ENCODE data around the gene MECR. TPM values are rescaled to one million over a fixed set of nuclear protein-coding genes. Genes with fewer than 3 reads are reported as not detected.

MECR gene
- total and polyA plus RNA-seq, 4 experiments from 2014 or later: 12.0 to 17.1 (median 14.2) TPM

GRCh38 chr1:29171089-29171488 is 59.6 kb downstream of the MECR start:
- H3K36me3 ChIP-seq (ENCODE audit: insufficient read depth, low read length): peaks cover 20% of the 10 kb centered on the region
- intact Hi-C loops (cut with micrococcal nuclease): no loop called here
- no peaks in the 10 kb centered on the region for H3K27me3 ChIP-seq (ENCODE audit: insufficient read depth, low read length)
- DNase-seq: no peak
- H3K4me1 Mint-ChIP-seq: peaks cover 49 to 73% (median 62%) of the 10 kb centered on the region in 4 donors
- H3K27ac Mint-ChIP-seq: peak overlapping the region in 5 of 7 donors; percentile 6 to 84 (median 32)
- peaks cover 58% of the 10 kb centered on the region for H3K4me1 ChIP-seq (ENCODE audit: insufficient read depth, low read length)
- no peak overlapping the region for H3K4me3 ChIP-seq (ENCODE audit: low read length in 2 of 2)
- no peak overlapping the region for H3K27ac ChIP-seq (ENCODE audit: low read depth, low read length)
- H3K9me3 Mint-ChIP-seq: no peaks in the 10 kb centered on the region
- ChIA-PET POLR2A (ENCODE audit: partially characterized antibody) (interaction anchor here (1.2 to 4.5 kb wide), 3 partner anchors 10 to 30 kb away, joined by 3 to 26 read pairs (median 3); partner anchors contain the start of gene SRSF4), CTCF (ENCODE audit: partially characterized antibody) (interaction anchor here (1.4 to 2.5 kb wide), 3 partner anchors 9 to 30 kb away, joined by 4 to 10 read pairs (median 4); partner anchors contain the start of gene SRSF4)
- no peaks in the 10 kb centered on the region for H3K27me3 Mint-ChIP-seq
- H3K4me3 Mint-ChIP-seq: peak overlapping the region in 6 of 8 donors; percentile 14 to 78 (median 59)
- peaks cover 31 to 48% of the 10 kb centered on the region in 2 donors for H3K36me3 Mint-ChIP-seq
- no peaks in the 10 kb centered on the region for H3K9me3 ChIP-seq (ENCODE audit: control insufficient read depth in 1 of 2, low read length in 2 of 2)

GRCh38 chr1:29169976-29170375 is 60.8 kb downstream of the MECR start:
- peaks cover 30% of the 10 kb centered on the region for H3K36me3 ChIP-seq (ENCODE audit: insufficient read depth, low read length)
- intact Hi-C loops (cut with micrococcal nuclease): no loop called here
- H3K4me3 ChIP-seq (ENCODE audit: low read length in 2 of 2): no peak overlapping the region

GRCh38 chr1:29167904-29168303 is 62.8 kb downstream of the MECR start:
- no peak overlapping the region for H3K27ac ChIP-seq (ENCODE audit: low read depth, low read length)
- Mint-ChIP-seq H3K36me3 (peaks cover 26 to 69% of the 10 kb centered on the region in 2 donors), H3K9me3 (no peaks in the 10 kb centered on the region), H3K27me3 (no peaks in the 10 kb centered on the region), H3K27ac (no peak overlapping the region), H3K4me3 (no peak overlapping the region), H3K4me1 (peaks cover 65 to 86% (median 75%) of the 10 kb centered on the region in 4 donors)
- ChIA-PET CTCF (ENCODE audit: partially characterized antibody) (interaction anchor here (1.1 to 2.1 kb wide), 4 partner anchors 12 to 283 kb away, joined by 3 to 6 read pairs (median 4); partner anchors contain the start of gene SRSF4), POLR2A (ENCODE audit: partially characterized antibody) (interaction anchor here (0.6 to 3.8 kb wide), 2 partner anchors 13 to 646 kb away, joined by 3 to 20 read pairs; partner anchors contain the start of gene SRSF4)
- DNase-seq: no peak
- no peaks in the 10 kb centered on the region for H3K9me3 ChIP-seq (ENCODE audit: control insufficient read depth in 1 of 2, low read length in 2 of 2)
- intact Hi-C loops (cut with micrococcal nuclease): no loop called here
- peaks cover 30% of the 10 kb centered on the region for H3K36me3 ChIP-seq (ENCODE audit: insufficient read depth, low read length)
- H3K4me3 ChIP-seq (ENCODE audit: low read length in 2 of 2): no peak overlapping the region
- H3K27me3 ChIP-seq (ENCODE audit: insufficient read depth, low read length): no peaks in the 10 kb centered on the region
- H3K4me1 ChIP-seq (ENCODE audit: insufficient read depth, low read length): peaks cover 68% of the 10 kb centered on the region

More at GRCh38 chr1:29169976-29170375, 60.8 kb downstream of the MECR start:
- Mint-ChIP-seq H3K4me1 (peaks cover 54 to 79% (median 68%) of the 10 kb centered on the region in 4 donors), H3K36me3 (peaks cover 31 to 58% of the 10 kb centered on the region in 2 donors), H3K27ac (peak overlapping the region in 3 of 7 donors; percentile 10 to 54 (median 34)), H3K4me3 (peak overlapping the region in 6 of 8 donors; percentile 4 to 78 (median 50)), H3K9me3 (no peaks in the 10 kb centered on the region), H3K27me3 (no peaks in the 10 kb centered on the region)
- no peaks in the 10 kb centered on the region for H3K9me3 ChIP-seq (ENCODE audit: control insufficient read depth in 1 of 2, low read length in 2 of 2)
- H3K4me1 ChIP-seq (ENCODE audit: insufficient read depth, low read length): peaks cover 60% of the 10 kb centered on the region
- ChIA-PET POLR2A (ENCODE audit: partially characterized antibody) (interaction anchor here (1.3 to 4.5 kb wide), 2 partner anchors 9 to 12 kb away, joined by 3 to 26 read pairs; partner anchors contain the start of gene SRSF4), CTCF (ENCODE audit: partially characterized antibody) (interaction anchor here (0.5 to 2.5 kb wide), 4 partner anchors 11 to 189 kb away, joined by 3 to 10 read pairs (median 4); partner anchors contain the start of gene SRSF4)
- no peaks in the 10 kb centered on the region for H3K27me3 ChIP-seq (ENCODE audit: insufficient read depth, low read length)
- no peak overlapping the region for H3K27ac ChIP-seq (ENCODE audit: low read depth, low read length)
- no peak for DNase-seq

- no peaks in the 10 kb centered on the region for H3K27me3 ChIP-seq (ENCODE audit: insufficient read depth, low read length)
- H3K4me1 Mint-ChIP-seq: peaks cover 56 to 80% (median 67%) of the 10 kb centered on the region in 4 donors
- H3K27ac Mint-ChIP-seq: peak overlapping the region in 4 of 7 donors; percentile 19 to 77 (median 48)
- H3K4me3 ChIP-seq (ENCODE audit: low read length in 2 of 2): no peak overlapping the region
- peaks cover 18 to 60% of the 10 kb centered on the region in 2 donors for H3K36me3 Mint-ChIP-seq
- ChIA-PET CTCF (ENCODE audit: partially characterized antibody) (interaction anchor here (1.2 to 2.1 kb wide), 3 partner anchors 16 to 290 kb away, joined by 3 to 6 read pairs (median 4); partner anchors contain the start of gene SRSF4), POLR2A (ENCODE audit: partially characterized antibody) (interaction anchor here (3.8 kb wide), 1 partner anchor 15 kb away, joined by 20 read pairs; the partner anchor contains the start of gene SRSF4)
- no peak for DNase-seq
- peak overlapping the region in 1 of 8 donors; percentile 66 for H3K4me3 Mint-ChIP-seq
- no peak overlapping the region for H3K27ac ChIP-seq (ENCODE audit: low read depth, low read length)
- H3K36me3 ChIP-seq (ENCODE audit: insufficient read depth, low read length): peaks cover 30% of the 10 kb centered on the region
- intact Hi-C loops (cut with micrococcal nuclease): no loop called here
- H3K9me3 ChIP-seq (ENCODE audit: control insufficient read depth in 1 of 2, low read length in 2 of 2): no peaks in the 10 kb centered on the region
- H3K9me3 Mint-ChIP-seq: no peaks in the 10 kb centered on the region
- H3K4me1 ChIP-seq (ENCODE audit: insufficient read depth, low read length): peaks cover 65% of the 10 kb centered on the region
- no peaks in the 10 kb centered on the region for H3K27me3 Mint-ChIP-seq
Observed at GRCh38 chr1:29166291-29166878, 64.3 kb downstream of the MECR start.

- POLR2A ChIA-PET (ENCODE audit: partially characterized antibody): no interaction called here
- Histone ChIP-seq H3K27ac (ENCODE audit: low read depth, low read length) (no peak overlapping the region), H3K36me3 (ENCODE audit: insufficient read depth, low read length) (peaks cover 37% of the 10 kb centered on the region), H3K27me3 (ENCODE audit: insufficient read depth, low read length) (no peaks in the 10 kb centered on the region), H3K9me3 (ENCODE audit: control insufficient read depth in 1 of 2, low read length in 2 of 2) (no peaks in the 10 kb centered on the region), H3K4me3 (ENCODE audit: low read length in 2 of 2) (no peak overlapping the region), H3K4me1 (ENCODE audit: insufficient read depth, low read length) (peaks cover 47% of the 10 kb centered on the region)
- peaks cover 15 to 61% of the 10 kb centered on the region in 2 donors for H3K36me3 Mint-ChIP-seq
- intact Hi-C loops (cut with micrococcal nuclease): no loop called here
- H3K27me3 Mint-ChIP-seq: no peaks in the 10 kb centered on the region
- H3K9me3 Mint-ChIP-seq: no peaks in the 10 kb centered on the region
- no peak for DNase-seq
- CTCF ChIA-PET (ENCODE audit: partially characterized antibody): no interaction called here
- H3K27ac Mint-ChIP-seq: peak overlapping the region in 4 of 7 donors; percentile 22 to 74 (median 66)
- peaks cover 41 to 65% (median 52%) of the 10 kb centered on the region in 4 donors for H3K4me1 Mint-ChIP-seq
- H3K4me3 Mint-ChIP-seq: no peak overlapping the region
Observed at GRCh38 chr1:29164588-29164987, 66.1 kb downstream of the MECR start.

- Histone ChIP-seq H3K27me3 (ENCODE audit: insufficient read depth, low read length) (no peaks in the 10 kb centered on the region), H3K36me3 (ENCODE audit: insufficient read depth, low read length) (peaks cover 39% of the 10 kb centered on the region), H3K4me1 (ENCODE audit: insufficient read depth, low read length) (peaks cover 36% of the 10 kb centered on the region), H3K27ac (ENCODE audit: low read depth, low read length) (no peak overlapping the region), H3K4me3 (ENCODE audit: low read length in 2 of 2) (no peak overlapping the region), H3K9me3 (ENCODE audit: control insufficient read depth in 1 of 2, low read length in 2 of 2) (no peaks in the 10 kb centered on the region)
- peak overlapping the region in 2 of 7 donors; percentile 4 to 8 for H3K27ac Mint-ChIP-seq
- no peak for DNase-seq
- peaks cover 16 to 66% of the 10 kb centered on the region in 2 donors for H3K36me3 Mint-ChIP-seq
- peaks cover 31 to 51% (median 39%) of the 10 kb centered on the region in 4 donors for H3K4me1 Mint-ChIP-seq
- no peaks in the 10 kb centered on the region for H3K9me3 Mint-ChIP-seq
- POLR2A ChIA-PET (ENCODE audit: partially characterized antibody): no interaction called here
- H3K4me3 Mint-ChIP-seq: no peak overlapping the region
- H3K27me3 Mint-ChIP-seq: no peaks in the 10 kb centered on the region
- CTCF ChIA-PET (ENCODE audit: partially characterized antibody): interaction anchor here (2.4 kb wide), 1 partner anchor 40 kb away, joined by 6 read pairs; no protein-coding TSS in a partner anchor
- intact Hi-C loops (cut with micrococcal nuclease): no loop called here
Observed at GRCh38 chr1:29162476-29163138, 68.1 kb downstream of the MECR start.

GRCh38 chr1:29162025-29162424 is 68.7 kb downstream of the MECR start:
- POLR2A ChIA-PET (ENCODE audit: partially characterized antibody): no interaction called here
- H3K27ac ChIP-seq (ENCODE audit: low read depth, low read length): no peak overlapping the region
- H3K4me1 Mint-ChIP-seq: peaks cover 29 to 46% (median 36%) of the 10 kb centered on the region in 4 donors
- H3K4me3 Mint-ChIP-seq: no peak overlapping the region
- H3K27me3 ChIP-seq (ENCODE audit: insufficient read depth, low read length): no peaks in the 10 kb centered on the region
- no peaks in the 10 kb centered on the region for H3K9me3 ChIP-seq (ENCODE audit: control insufficient read depth in 1 of 2, low read length in 2 of 2)
- H3K4me1 ChIP-seq (ENCODE audit: insufficient read depth, low read length): peaks cover 35% of the 10 kb centered on the region
- CTCF ChIA-PET (ENCODE audit: partially characterized antibody): interaction anchor here (2.4 kb wide), 1 partner anchor 40 kb away, joined by 6 read pairs; no protein-coding TSS in a partner anchor
- no peak overlapping the region for H3K4me3 ChIP-seq (ENCODE audit: low read length in 2 of 2)
- H3K27ac Mint-ChIP-seq: peak overlapping the region in 2 of 7 donors; percentile 8 to 55
- no peaks in the 10 kb centered on the region for H3K9me3 Mint-ChIP-seq
- DNase-seq: no peak
- H3K36me3 ChIP-seq (ENCODE audit: insufficient read depth, low read length): peaks cover 40% of the 10 kb centered on the region
- intact Hi-C loops (cut with micrococcal nuclease): no loop called here
- no peaks in the 10 kb centered on the region for H3K27me3 Mint-ChIP-seq
- H3K36me3 Mint-ChIP-seq: peaks cover 19 to 70% of the 10 kb centered on the region in 2 donors
